ENCODE results near the gene SMIM35. TPM values are rescaled to one million over a fixed set of nuclear protein-coding genes. Genes with fewer than 3 reads are reported as not detected.

Gene SMIM35
- total RNA-seq, 3 donors from 2014 or later (not counting 1 experiment from before 2014, with no cell fraction given): 0.30 to 0.68 (median 0.33) TPM

DNA sequence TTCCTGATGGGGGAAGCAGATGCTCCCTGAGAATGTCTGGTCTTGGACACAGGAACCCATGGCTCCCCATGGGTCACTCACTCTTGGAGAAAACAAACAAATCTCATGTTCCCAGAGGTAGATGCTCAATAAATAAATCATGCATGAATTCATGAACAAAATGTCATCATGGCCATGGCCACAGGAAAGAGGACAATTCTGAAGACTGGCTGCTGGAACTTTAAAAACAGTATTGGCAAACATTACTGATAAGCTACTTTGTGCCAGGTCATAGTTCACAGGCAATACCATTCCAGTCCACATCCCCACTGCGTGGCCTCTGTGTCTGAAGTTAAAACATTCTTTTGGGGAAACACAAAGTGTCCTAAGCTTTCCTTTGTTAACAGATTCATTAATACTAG lies 9.2 kb upstream of the SMIM35 start:
- H3K36me3 ChIP-seq (ENCODE audit: control insufficient read depth, insufficient read depth, low read length): no peaks in the 10 kb centered on the region
- no peaks in the 10 kb centered on the region for H3K36me3 Mint-ChIP-seq
- no peaks in the 10 kb centered on the region for H3K9me3 ChIP-seq (ENCODE audit: control insufficient read depth, insufficient read depth, low read length)
- no peak overlapping the region for H3K4me3 Mint-ChIP-seq
- H3K4me3 ChIP-seq (ENCODE audit: low read length): no peak overlapping the region
- H3K9me3 Mint-ChIP-seq: no peaks in the 10 kb centered on the region
- H3K27ac Mint-ChIP-seq: no peak overlapping the region
- H3K27ac ChIP-seq (ENCODE audit: low read length): no peak overlapping the region
- peaks cover 0 to 6% of the 10 kb centered on the region in 2 donors for H3K4me1 Mint-ChIP-seq
- H3K27me3 Mint-ChIP-seq (ENCODE audit: low read depth in 2 of 2): peaks cover 0 to 10% of the 10 kb centered on the region in 2 donors
- WGBS (ENCODE audit: insufficient coverage): 93% methylated on average over 1 of the region's 1 CpG
- ATAC-seq: no peak
- no peaks in the 10 kb centered on the region for H3K4me1 ChIP-seq (ENCODE audit: control insufficient read depth, insufficient read depth, low read length)
- no peak for DNase-seq
- intact Hi-C loops (cut with micrococcal nuclease): no loop called here
- no peaks in the 10 kb centered on the region for H3K27me3 ChIP-seq (ENCODE audit: control insufficient read depth, insufficient read depth, low read length)
- TF ChIP-seq, protein P1, sequence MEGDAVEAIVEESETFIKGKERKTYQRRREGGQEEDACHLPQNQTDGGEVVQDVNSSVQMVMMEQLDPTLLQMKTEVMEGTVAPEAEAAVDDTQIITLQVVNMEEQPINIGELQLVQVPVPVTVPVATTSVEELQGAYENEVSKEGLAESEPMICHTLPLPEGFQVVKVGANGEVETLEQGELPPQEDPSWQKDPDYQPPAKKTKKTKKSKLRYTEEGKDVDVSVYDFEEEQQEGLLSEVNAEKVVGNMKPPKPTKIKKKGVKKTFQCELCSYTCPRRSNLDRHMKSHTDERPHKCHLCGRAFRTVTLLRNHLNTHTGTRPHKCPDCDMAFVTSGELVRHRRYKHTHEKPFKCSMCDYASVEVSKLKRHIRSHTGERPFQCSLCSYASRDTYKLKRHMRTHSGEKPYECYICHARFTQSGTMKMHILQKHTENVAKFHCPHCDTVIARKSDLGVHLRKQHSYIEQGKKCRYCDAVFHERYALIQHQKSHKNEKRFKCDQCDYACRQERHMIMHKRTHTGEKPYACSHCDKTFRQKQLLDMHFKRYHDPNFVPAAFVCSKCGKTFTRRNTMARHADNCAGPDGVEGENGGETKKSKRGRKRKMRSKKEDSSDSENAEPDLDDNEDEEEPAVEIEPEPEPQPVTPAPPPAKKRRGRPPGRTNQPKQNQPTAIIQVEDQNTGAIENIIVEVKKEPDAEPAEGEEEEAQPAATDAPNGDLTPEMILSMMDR (IDR thresholded peaks at IDR 0.05): no peak

DNA sequence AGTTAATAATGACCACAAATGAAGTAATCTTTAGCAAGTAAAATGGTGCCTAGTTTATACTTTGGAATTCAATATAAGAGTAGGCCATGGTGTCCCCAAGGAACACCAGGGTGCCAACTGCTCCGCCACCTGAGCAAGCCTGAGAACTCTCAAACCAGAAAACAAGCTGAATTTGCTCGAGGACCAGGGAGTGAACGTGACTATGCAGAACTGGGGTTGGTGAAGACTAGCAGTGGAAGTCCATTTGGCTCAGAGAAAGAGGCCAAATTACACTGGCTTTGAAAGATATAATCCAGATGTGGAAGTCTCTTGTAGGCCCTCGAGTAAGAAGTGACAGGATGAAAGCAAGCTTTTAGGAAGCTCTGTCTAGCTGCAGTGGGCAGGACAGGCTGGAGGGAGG lies 8.7 kb upstream of the SMIM35 start:
- Mint-ChIP-seq H3K27ac (no peak overlapping the region), H3K4me1 (peaks cover 0 to 6% of the 10 kb centered on the region in 2 donors), H3K36me3 (no peaks in the 10 kb centered on the region), H3K4me3 (no peak overlapping the region), H3K9me3 (no peaks in the 10 kb centered on the region), H3K27me3 (ENCODE audit: low read depth in 2 of 2) (peaks cover 0 to 11% of the 10 kb centered on the region in 2 donors)
- TF ChIP-seq, protein P1 (IDR thresholded peaks at IDR 0.05): no peak
- no peak overlapping the region for H3K4me3 ChIP-seq (ENCODE audit: low read length)
- no peaks in the 10 kb centered on the region for H3K9me3 ChIP-seq (ENCODE audit: control insufficient read depth, insufficient read depth, low read length)
- 63% methylated on average over 4 of the region's 4 CpGs for WGBS (ENCODE audit: insufficient coverage)
- no peaks in the 10 kb centered on the region for H3K4me1 ChIP-seq (ENCODE audit: control insufficient read depth, insufficient read depth, low read length)
- H3K36me3 ChIP-seq (ENCODE audit: control insufficient read depth, insufficient read depth, low read length): no peaks in the 10 kb centered on the region
- intact Hi-C loops (cut with micrococcal nuclease): no loop called here
- no peak overlapping the region for H3K27ac ChIP-seq (ENCODE audit: low read length)
- no peaks in the 10 kb centered on the region for H3K27me3 ChIP-seq (ENCODE audit: control insufficient read depth, insufficient read depth, low read length)
- ATAC-seq (no peak), DNase-seq (no peak)

DNA sequence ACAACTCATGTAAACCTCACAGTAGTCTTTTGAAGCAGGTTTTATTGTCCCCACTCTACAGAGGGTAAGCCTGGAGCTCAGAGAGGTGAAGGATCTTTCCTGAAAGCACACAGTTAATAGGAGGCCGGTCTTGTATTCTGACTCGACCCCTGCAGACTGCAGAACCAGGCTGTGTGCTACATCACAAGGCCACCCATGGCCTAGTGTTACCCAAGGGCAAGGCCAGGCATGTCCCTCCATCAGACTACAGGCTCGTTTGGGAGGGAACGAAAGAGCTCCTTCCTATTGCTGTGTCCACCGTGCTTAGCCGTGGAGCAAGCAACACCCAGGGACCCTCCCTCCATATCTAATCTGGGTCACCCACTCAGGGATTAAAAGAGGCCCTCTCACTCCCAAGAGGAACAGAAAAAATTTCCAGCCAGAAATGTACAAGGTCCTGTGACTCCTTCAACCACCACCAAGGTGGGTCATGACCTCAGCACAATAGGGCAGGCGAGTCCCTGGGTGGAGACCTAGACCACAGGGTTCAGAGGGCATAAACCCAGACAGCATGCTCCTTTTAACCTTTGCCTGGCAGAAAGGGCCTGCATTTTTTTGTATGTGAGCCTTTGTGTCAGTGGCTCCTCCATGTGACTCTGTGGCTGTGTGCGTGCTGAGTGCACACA lies 6.3 kb upstream of the SMIM35 start:
- no peak overlapping the region for H3K27ac Mint-ChIP-seq
- peaks cover 0 to 3% of the 10 kb centered on the region in 2 donors for H3K9me3 Mint-ChIP-seq
- no peak overlapping the region for H3K27ac ChIP-seq (ENCODE audit: low read length)
- intact Hi-C loops (cut with micrococcal nuclease): no loop called here
- H3K36me3 ChIP-seq (ENCODE audit: control insufficient read depth, insufficient read depth, low read length): no peaks in the 10 kb centered on the region
- WGBS (ENCODE audit: insufficient coverage): 75% methylated on average over 8 of the region's 8 CpGs
- peaks cover 10% of the 10 kb centered on the region for H3K9me3 ChIP-seq (ENCODE audit: control insufficient read depth, insufficient read depth, low read length)
- H3K4me1 ChIP-seq (ENCODE audit: control insufficient read depth, insufficient read depth, low read length): no peaks in the 10 kb centered on the region
- H3K4me3 ChIP-seq (ENCODE audit: low read length): no peak overlapping the region
- H3K4me3 Mint-ChIP-seq: no peak overlapping the region
- TF ChIP-seq, protein P1 (IDR thresholded peaks at IDR 0.05): no peak
- H3K4me1 Mint-ChIP-seq: no peaks in the 10 kb centered on the region
- peaks cover 6 to 14% of the 10 kb centered on the region in 2 donors for H3K27me3 Mint-ChIP-seq (ENCODE audit: low read depth in 2 of 2)
- ATAC-seq (peak in 1 of 3 donors; percentile 19), DNase-seq (no peak)
- H3K36me3 Mint-ChIP-seq: peaks cover 7% of the 10 kb centered on the region
- no peaks in the 10 kb centered on the region for H3K27me3 ChIP-seq (ENCODE audit: control insufficient read depth, insufficient read depth, low read length)

DNA sequence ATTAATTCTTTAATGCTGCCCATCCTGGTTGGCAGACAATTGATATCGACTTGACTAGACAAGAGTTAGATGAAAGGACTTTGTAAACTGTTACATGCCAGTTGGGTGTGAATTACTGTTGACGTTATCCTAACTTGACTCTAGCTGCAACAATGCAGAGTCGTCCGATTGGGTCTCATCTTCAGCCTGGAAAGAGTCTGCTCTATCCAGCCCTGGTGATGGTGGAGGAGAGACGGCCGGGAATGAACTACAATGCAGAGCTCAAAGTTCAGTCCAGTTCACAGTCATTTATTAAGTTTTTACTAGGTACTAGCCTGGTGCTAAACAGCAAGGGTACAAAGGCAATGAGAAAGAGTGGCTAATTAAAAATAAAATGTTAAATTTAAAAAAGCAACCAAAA lies 4.9 kb upstream of the SMIM35 start:
- Histone ChIP-seq H3K9me3 (ENCODE audit: control insufficient read depth, insufficient read depth, low read length) (peaks cover 24% of the 10 kb centered on the region), H3K36me3 (ENCODE audit: control insufficient read depth, insufficient read depth, low read length) (no peaks in the 10 kb centered on the region), H3K27me3 (ENCODE audit: control insufficient read depth, insufficient read depth, low read length) (no peaks in the 10 kb centered on the region), H3K4me1 (ENCODE audit: control insufficient read depth, insufficient read depth, low read length) (no peaks in the 10 kb centered on the region), H3K27ac (ENCODE audit: low read length) (no peak overlapping the region), H3K4me3 (ENCODE audit: low read length) (no peak overlapping the region)
- Mint-ChIP-seq H3K27me3 (ENCODE audit: low read depth in 2 of 2) (peaks cover 5 to 14% of the 10 kb centered on the region in 2 donors), H3K4me3 (no peak overlapping the region), H3K9me3 (peaks cover 2 to 11% of the 10 kb centered on the region in 2 donors), H3K27ac (no peak overlapping the region), H3K36me3 (peaks cover 15% of the 10 kb centered on the region), H3K4me1 (no peaks in the 10 kb centered on the region)
- 83% methylated on average over 6 of the region's 6 CpGs for WGBS (ENCODE audit: insufficient coverage)
- TF ChIP-seq, protein P1 (IDR thresholded peaks at IDR 0.05): no peak
- no peak for ATAC-seq
- intact Hi-C loops (cut with micrococcal nuclease): no loop called here
- DNase-seq: no peak

Measured in natural killer cell (primary cell).